GM23338 (cell line): ENCODE results near the gene RNF187. TPM values are rescaled to one million over a fixed set of nuclear protein-coding genes. Genes with fewer than 3 reads are reported as not detected.

ENCODE experiments used
- ATAC-seq: fragments of 200-7000 bp; cut with Tn5 transposase; 3 replicates; pipeline ENCODE4 v1.9.1; 2020
- DNase-seq: peaks from one replicate; pipeline ENCODE4 v3.0.0-alpha.2; 2015; ENCODE audit warnings: low spot score
- H2AFZ ChIP-seq: fragments of 200-600 bp; sonication (generic); 2 replicates; pipeline ENCODE4 v1.8.0; 2016; ENCODE audit warnings: antibody characterized with exemption, mild to moderate bottlenecking, moderate library complexity
- H3F3A ChIP-seq: fragments of 200-600 bp; sonication (generic); replicated peaks from 2 replicates; pipeline ENCODE4 v1.8.0; 2017; ENCODE audit warnings: antibody characterized with exemption, mixed run types, low read depth
- H3K27ac ChIP-seq: fragments of 200-600 bp; sonication (generic); 2 replicates; pipeline ENCODE4 v1.6.1; 2016; ENCODE audit warnings: low read depth
- H3K27me3 ChIP-seq: fragments of 200-600 bp; sonication (generic); 2 replicates; pipeline ENCODE4 v1.8.0; 2016; ENCODE audit warnings: mild to moderate bottlenecking, mixed run types, moderate library complexity; ENCODE audit not compliant: insufficient read depth
- H3K36me3 ChIP-seq: fragments of 200-600 bp; sonication (generic); 2 replicates; pipeline ENCODE4 v1.8.0; 2016; ENCODE audit warnings: mild to moderate bottlenecking; ENCODE audit not compliant: insufficient read depth
- H3K4me1 ChIP-seq: fragments of 200-600 bp; sonication (generic); 2 replicates; pipeline ENCODE4 v1.8.0; 2016; ENCODE audit warnings: mild to moderate bottlenecking, moderate library complexity; ENCODE audit not compliant: insufficient read depth
- H3K4me2 ChIP-seq: fragments of 200-600 bp; sonication (generic); 2 replicates; pipeline ENCODE4 v1.7.1; 2017; ENCODE audit warnings: mixed run types
- H3K4me3 ChIP-seq: fragments of 200-600 bp; sonication (generic); 2 replicates; pipeline ENCODE4 v1.6.1; 2016; ENCODE audit warnings: mixed run types
- H3K79me2 ChIP-seq: fragments of 200-600 bp; sonication (generic); replicated peaks from 2 replicates; pipeline ENCODE4 v1.8.0; 2017; ENCODE audit warnings: mild to moderate bottlenecking; ENCODE audit not compliant: insufficient read depth
- H3K9me2 ChIP-seq: fragments of 200-600 bp; sonication (generic); 2 replicates; pipeline ENCODE4 v1.8.0; 2017; ENCODE audit not compliant: insufficient read depth
- H4K20me1 ChIP-seq: fragments of 200-600 bp; sonication (generic); replicated peaks from 2 replicates; pipeline ENCODE4 v1.8.0; 2017; ENCODE audit warnings: mild to moderate bottlenecking; ENCODE audit not compliant: insufficient read depth
- H3K27ac Mint-ChIP-seq: 2 replicates; pipeline ENCODE4 v1.8.0; 2020; ENCODE audit warnings: inconsistent platforms, mild to moderate bottlenecking, moderate library complexity, mixed read lengths
- H3K27me3 Mint-ChIP-seq: 3 replicates; pipeline ENCODE4 v1.8.0; 2022; ENCODE audit warnings: low read depth, mild to moderate bottlenecking, moderate library complexity, mixed read lengths, inconsistent platforms; ENCODE audit not compliant: insufficient read depth, poor library complexity
- H3K36me3 Mint-ChIP-seq: 3 replicates; pipeline ENCODE4 v1.8.0; 2021; ENCODE audit warnings: low read depth, mild to moderate bottlenecking, inconsistent platforms, moderate library complexity, mixed read lengths
- H3K4me1 Mint-ChIP-seq: 3 replicates; pipeline ENCODE4 v1.8.0; 2020; ENCODE audit warnings: mild to moderate bottlenecking, inconsistent platforms, mixed read lengths
- H3K4me3 Mint-ChIP-seq: 3 replicates; pipeline ENCODE4 v1.8.0; 2021; ENCODE audit warnings: moderate library complexity, mild to moderate bottlenecking, inconsistent platforms, mixed read lengths
- H3K9me3 Mint-ChIP-seq: 3 replicates; pipeline ENCODE4 v1.8.0; 2020; ENCODE audit warnings: moderate library complexity, mild to moderate bottlenecking, inconsistent platforms, mixed read lengths
- CREB1 ChIP-seq: fragments of 250-450 bp; sonication (Bioruptor Pico); IDR thresholded peaks from 2 replicates; pipeline ENCODE4 v1.5.0; 2020; ENCODE audit warnings: low read depth, mild to moderate bottlenecking, moderate library complexity
- CTCF ChIP-seq, 2 experiments: fragments of 200-600 bp in 1 of 2; sonication (generic) in 1 of 2; conservative IDR thresholded peaks; 2 replicates each; pipeline versions ENCODE4 v1.5.1 to v1.6.1; 2016 to 2017; ENCODE audit warnings: antibody characterized with exemption in 2 of 2, low read depth in 2 of 2, mild to moderate bottlenecking in 2 of 2, moderate library complexity in 1 of 2
- ETS1 ChIP-seq: IDR thresholded peaks from 2 replicates; pipeline ENCODE4 v1.6.1; 2016; ENCODE audit warnings: antibody characterized with exemption
- EZH2 ChIP-seq: fragments of 200-600 bp; sonication (generic); IDR thresholded peaks from one replicate; pipeline ENCODE4 v1.8.0; 2017; ENCODE audit warnings: antibody characterized with exemption, mild to moderate bottlenecking, low read depth; ENCODE audit not compliant: unreplicated experiment
- JUNB ChIP-seq: IDR thresholded peaks from one replicate; pipeline ENCODE4 v1.6.1; 2016; ENCODE audit warnings: antibody characterized with exemption; ENCODE audit not compliant: unreplicated experiment
- NANOG ChIP-seq: IDR thresholded peaks from 2 replicates; pipeline ENCODE4 v1.6.1; 2016; ENCODE audit warnings: antibody characterized with exemption, borderline replicate concordance
- POLR2AphosphoS5 ChIP-seq: IDR thresholded peaks from 2 replicates; pipeline ENCODE4 v1.6.1; 2016; ENCODE audit warnings: antibody characterized with exemption, low read depth
- ZNF114 ChIP-seq: fragments of 250-450 bp; sonication (Bioruptor Pico); IDR thresholded peaks from 2 replicates; pipeline ENCODE4 v1.5.0; 2020; ENCODE audit warnings: mild to moderate bottlenecking, moderate library complexity
- polyA plus RNA-seq: library from polyadenylated mRNA; unstranded; fragments of >200 nt; fragmentation: Nextera tagmentation; extraction: Ambion mirVana; gene quantifications from 2 replicates; pipeline ENCODE4 v1.2.1, GENCODE V29; 2016
- total RNA-seq: library from RNA; depleted of rRNA; stranded (reverse); fragments of >200 nt; shearing (Covaris generic); gene quantifications from 2 replicates; pipeline ENCODE4 v1.2.3, GENCODE V29; 2014
- TF ChIP-seq, protein P1 (sequence below): fragments of 250-450 bp; sonication (Bioruptor Pico); IDR thresholded peaks from 2 replicates; pipeline ENCODE4 v1.5.0; 2020; ENCODE audit warnings: mild to moderate bottlenecking, moderate library complexity
- TF ChIP-seq, protein P2 (sequence below): IDR thresholded peaks from one replicate; pipeline ENCODE4 v1.6.1; 2018; ENCODE audit warnings: antibody characterized with exemption; ENCODE audit not compliant: unreplicated experiment

RNF187 gene
- total and polyA plus RNA-seq, 2 experiments from 2014 or later, result 24.8 to 55.3 TPM

DNA sequence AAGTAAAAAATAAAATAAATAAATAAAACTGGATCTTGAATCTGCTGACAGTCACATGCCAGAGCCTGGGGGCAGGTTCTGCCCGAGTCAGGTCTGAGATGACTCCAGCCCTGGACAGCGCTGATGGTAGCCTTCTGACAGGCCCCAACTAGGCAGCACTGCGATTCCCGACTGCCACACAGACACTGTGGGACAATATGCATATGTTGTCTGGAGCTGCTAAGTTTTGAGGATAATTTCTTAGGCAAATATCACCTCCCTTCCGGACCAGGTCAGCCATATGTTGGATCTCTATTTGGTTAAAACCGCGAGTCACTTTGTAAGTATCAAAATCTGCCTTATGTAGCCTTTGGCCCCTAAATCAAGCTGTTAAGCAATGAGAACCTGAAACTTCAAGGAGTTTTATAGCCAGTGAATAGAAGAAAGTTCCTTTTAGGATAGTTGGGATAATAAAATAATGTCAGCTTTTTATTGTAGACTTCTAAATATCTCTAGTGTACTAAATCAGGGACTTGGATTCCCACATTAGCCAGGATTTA lies 49.7 kb upstream of the RNF187 start (continued):
- TF ChIP-seq, protein P1, sequence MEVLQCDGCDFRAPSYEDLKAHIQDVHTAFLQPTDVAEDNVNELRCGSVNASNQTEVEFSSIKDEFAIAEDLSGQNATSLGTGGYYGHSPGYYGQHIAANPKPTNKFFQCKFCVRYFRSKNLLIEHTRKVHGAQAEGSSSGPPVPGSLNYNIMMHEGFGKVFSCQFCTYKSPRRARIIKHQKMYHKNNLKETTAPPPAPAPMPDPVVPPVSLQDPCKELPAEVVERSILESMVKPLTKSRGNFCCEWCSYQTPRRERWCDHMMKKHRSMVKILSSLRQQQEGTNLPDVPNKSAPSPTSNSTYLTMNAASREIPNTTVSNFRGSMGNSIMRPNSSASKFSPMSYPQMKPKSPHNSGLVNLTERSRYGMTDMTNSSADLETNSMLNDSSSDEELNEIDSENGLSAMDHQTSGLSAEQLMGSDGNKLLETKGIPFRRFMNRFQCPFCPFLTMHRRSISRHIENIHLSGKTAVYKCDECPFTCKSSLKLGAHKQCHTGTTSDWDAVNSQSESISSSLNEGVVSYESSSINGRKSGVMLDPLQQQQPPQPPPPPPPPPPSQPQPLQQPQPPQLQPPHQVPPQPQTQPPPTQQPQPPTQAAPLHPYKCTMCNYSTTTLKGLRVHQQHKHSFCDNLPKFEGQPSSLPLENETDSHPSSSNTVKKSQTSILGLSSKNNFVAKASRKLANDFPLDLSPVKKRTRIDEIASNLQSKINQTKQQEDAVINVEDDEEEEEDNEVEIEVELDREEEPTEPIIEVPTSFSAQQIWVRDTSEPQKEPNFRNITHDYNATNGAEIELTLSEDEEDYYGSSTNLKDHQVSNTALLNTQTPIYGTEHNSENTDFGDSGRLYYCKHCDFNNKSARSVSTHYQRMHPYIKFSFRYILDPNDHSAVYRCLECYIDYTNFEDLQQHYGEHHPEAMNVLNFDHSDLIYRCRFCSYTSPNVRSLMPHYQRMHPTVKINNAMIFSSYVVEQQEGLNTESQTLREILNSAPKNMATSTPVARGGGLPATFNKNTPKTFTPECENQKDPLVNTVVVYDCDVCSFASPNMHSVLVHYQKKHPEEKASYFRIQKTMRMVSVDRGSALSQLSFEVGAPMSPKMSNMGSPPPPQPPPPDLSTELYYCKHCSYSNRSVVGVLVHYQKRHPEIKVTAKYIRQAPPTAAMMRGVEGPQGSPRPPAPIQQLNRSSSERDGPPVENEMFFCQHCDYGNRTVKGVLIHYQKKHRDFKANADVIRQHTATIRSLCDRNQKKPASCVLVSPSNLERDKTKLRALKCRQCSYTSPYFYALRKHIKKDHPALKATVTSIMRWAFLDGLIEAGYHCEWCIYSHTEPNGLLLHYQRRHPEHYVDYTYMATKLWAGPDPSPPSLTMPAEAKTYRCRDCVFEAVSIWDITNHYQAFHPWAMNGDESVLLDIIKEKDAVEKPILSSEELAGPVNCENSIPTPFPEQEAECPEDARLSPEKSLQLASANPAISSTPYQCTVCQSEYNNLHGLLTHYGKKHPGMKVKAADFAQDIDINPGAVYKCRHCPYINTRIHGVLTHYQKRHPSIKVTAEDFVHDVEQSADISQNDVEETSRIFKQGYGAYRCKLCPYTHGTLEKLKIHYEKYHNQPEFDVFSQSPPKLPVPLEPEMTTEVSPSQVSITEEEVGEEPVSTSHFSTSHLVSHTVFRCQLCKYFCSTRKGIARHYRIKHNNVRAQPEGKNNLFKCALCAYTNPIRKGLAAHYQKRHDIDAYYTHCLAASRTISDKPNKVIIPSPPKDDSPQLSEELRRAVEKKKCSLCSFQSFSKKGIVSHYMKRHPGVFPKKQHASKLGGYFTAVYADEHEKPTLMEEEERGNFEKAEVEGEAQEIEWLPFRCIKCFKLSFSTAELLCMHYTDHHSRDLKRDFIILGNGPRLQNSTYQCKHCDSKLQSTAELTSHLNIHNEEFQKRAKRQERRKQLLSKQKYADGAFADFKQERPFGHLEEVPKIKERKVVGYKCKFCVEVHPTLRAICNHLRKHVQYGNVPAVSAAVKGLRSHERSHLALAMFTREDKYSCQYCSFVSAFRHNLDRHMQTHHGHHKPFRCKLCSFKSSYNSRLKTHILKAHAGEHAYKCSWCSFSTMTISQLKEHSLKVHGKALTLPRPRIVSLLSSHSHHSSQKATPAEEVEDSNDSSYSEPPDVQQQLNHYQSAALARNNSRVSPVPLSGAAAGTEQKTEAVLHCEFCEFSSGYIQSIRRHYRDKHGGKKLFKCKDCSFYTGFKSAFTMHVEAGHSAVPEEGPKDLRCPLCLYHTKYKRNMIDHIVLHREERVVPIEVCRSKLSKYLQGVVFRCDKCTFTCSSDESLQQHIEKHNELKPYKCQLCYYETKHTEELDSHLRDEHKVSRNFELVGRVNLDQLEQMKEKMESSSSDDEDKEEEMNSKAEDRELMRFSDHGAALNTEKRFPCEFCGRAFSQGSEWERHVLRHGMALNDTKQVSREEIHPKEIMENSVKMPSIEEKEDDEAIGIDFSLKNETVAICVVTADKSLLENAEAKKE (CRISPR knock-in tag), result no peak
- TF ChIP-seq NANOG, result no peak
- no peak for TF ChIP-seq ZNF114 (CRISPR knock-in tag)
- no peak for TF ChIP-seq JUNB
- no peak for TF ChIP-seq CREB1 (CRISPR knock-in tag)
- no peak for TF ChIP-seq POLR2AphosphoS5

GRCh38 chr1:228438266-228438665 lies 48.9 kb upstream of the RNF187 start:
- no peak for ATAC-seq
- H3K27ac Mint-ChIP-seq, result no peak overlapping the region
- Histone ChIP-seq H2AFZ (no peak overlapping the region), H3K27ac (no peak overlapping the region), H4K20me1 (no peaks in the 10 kb centered on the region), H3K27me3 (peaks cover 75% of the 10 kb centered on the region), H3K9me2 (0 out of 2 replicates have a peak, but pooled peaks cover 6% of the 10 kb centered on the region), H3K4me3 (no peak overlapping the region), H3K79me2 (no peaks in the 10 kb centered on the region), H3K4me1 (peaks cover 2% of the 10 kb centered on the region; the same call in 1 of the 2 replicates), H3F3A (no peaks in the 10 kb centered on the region), H3K4me2 (no peak overlapping the region), H3K36me3 (no peaks in the 10 kb centered on the region)
- no peak overlapping the region for H3K4me3 Mint-ChIP-seq
- DNase-seq, result no peak
- H3K27me3 Mint-ChIP-seq, result peaks cover 40% of the 10 kb centered on the region
- H3K36me3 Mint-ChIP-seq, result no peaks in the 10 kb centered on the region
- no peaks in the 10 kb centered on the region for H3K9me3 Mint-ChIP-seq
- peaks cover 9% of the 10 kb centered on the region for H3K4me1 Mint-ChIP-seq
- TF ChIP-seq ETS1, result no peak
- TF ChIP-seq POLR2AphosphoS5, result no peak
- TF ChIP-seq NANOG, result no peak
- TF ChIP-seq, protein P2, sequence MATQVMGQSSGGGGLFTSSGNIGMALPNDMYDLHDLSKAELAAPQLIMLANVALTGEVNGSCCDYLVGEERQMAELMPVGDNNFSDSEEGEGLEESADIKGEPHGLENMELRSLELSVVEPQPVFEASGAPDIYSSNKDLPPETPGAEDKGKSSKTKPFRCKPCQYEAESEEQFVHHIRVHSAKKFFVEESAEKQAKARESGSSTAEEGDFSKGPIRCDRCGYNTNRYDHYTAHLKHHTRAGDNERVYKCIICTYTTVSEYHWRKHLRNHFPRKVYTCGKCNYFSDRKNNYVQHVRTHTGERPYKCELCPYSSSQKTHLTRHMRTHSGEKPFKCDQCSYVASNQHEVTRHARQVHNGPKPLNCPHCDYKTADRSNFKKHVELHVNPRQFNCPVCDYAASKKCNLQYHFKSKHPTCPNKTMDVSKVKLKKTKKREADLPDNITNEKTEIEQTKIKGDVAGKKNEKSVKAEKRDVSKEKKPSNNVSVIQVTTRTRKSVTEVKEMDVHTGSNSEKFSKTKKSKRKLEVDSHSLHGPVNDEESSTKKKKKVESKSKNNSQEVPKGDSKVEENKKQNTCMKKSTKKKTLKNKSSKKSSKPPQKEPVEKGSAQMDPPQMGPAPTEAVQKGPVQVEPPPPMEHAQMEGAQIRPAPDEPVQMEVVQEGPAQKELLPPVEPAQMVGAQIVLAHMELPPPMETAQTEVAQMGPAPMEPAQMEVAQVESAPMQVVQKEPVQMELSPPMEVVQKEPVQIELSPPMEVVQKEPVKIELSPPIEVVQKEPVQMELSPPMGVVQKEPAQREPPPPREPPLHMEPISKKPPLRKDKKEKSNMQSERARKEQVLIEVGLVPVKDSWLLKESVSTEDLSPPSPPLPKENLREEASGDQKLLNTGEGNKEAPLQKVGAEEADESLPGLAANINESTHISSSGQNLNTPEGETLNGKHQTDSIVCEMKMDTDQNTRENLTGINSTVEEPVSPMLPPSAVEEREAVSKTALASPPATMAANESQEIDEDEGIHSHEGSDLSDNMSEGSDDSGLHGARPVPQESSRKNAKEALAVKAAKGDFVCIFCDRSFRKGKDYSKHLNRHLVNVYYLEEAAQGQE, result no peak
- no peak for TF ChIP-seq CREB1 (CRISPR knock-in tag)
- TF ChIP-seq EZH2, result no peak
- TF ChIP-seq CTCF (conservative IDR thresholded peaks at IDR 0.05; ENCODE audit: low read depth in 2 of 2), result no peak
